ENCODE data around the gene PDE4B. TPM values are rescaled to one million over a fixed set of nuclear protein-coding genes. Genes with fewer than 3 reads are reported as not detected.

PDE4B gene
- polyA plus RNA-seq, 1 experiment: 20.6 TPM

- no peak for DNase-seq (ENCODE audit: low read depth)
- TF ChIP-seq CTCF (IDR thresholded peaks at IDR 0.05; ENCODE audit: insufficient read depth, low read depth, low read length): no peak
- H3K36me3 ChIP-seq (ENCODE audit: control insufficient read depth, insufficient read depth, low read length): no peaks in the 10 kb centered on the region
- POLR2A ChIA-PET: no interaction called here
- no peaks in the 10 kb centered on the region for H3K27me3 ChIP-seq (ENCODE audit: control insufficient read depth, insufficient read depth, low read length)
- no peak overlapping the region for H3K4me3 ChIP-seq (ENCODE audit: low read depth, low read length)
- CTCF ChIA-PET: no interaction called here
Measured at GRCh38 chr1:65995928-65996327, 203.2 kb downstream of the PDE4B start.

GRCh38 chr1:65997693-65998092 lies 205.0 kb downstream of the PDE4B start:
- no peak for DNase-seq (ENCODE audit: low read depth)
- ChIA-PET CTCF (interaction anchor here (1.0 kb wide), 1 partner anchor 19 kb away, joined by 3 read pairs; no protein-coding TSS in a partner anchor), POLR2A (no interaction called here)
- Histone ChIP-seq H3K4me3 (ENCODE audit: low read depth, low read length) (no peak overlapping the region), H3K27me3 (ENCODE audit: control insufficient read depth, insufficient read depth, low read length) (no peaks in the 10 kb centered on the region), H3K36me3 (ENCODE audit: control insufficient read depth, insufficient read depth, low read length) (no peaks in the 10 kb centered on the region)
- TF ChIP-seq CTCF (IDR thresholded peaks at IDR 0.05; ENCODE audit: insufficient read depth, low read depth, low read length): no peak

- no peak for TF ChIP-seq CTCF (IDR thresholded peaks at IDR 0.05; ENCODE audit: insufficient read depth, low read depth, low read length)
- H3K27me3 ChIP-seq (ENCODE audit: control insufficient read depth, insufficient read depth, low read length): no peaks in the 10 kb centered on the region
- no peak for DNase-seq (ENCODE audit: low read depth)
- POLR2A ChIA-PET: no interaction called here
- CTCF ChIA-PET: no interaction called here
- H3K4me3 ChIP-seq (ENCODE audit: low read depth, low read length): no peak overlapping the region
- no peaks in the 10 kb centered on the region for H3K36me3 ChIP-seq (ENCODE audit: control insufficient read depth, insufficient read depth, low read length)
Measured at GRCh38 chr1:65998763-65999583, 206.3 kb downstream of the PDE4B start.

- no peaks in the 10 kb centered on the region for H3K36me3 ChIP-seq (ENCODE audit: control insufficient read depth, insufficient read depth, low read length)
- POLR2A ChIA-PET: no interaction called here
- DNase-seq (ENCODE audit: low read depth): no peak
Measured at GRCh38 chr1:66000033-66000637, 207.4 kb downstream of the PDE4B start.

More at GRCh38 chr1:66000033-66000637, 207.4 kb downstream of the PDE4B start:
- Histone ChIP-seq H3K4me3 (ENCODE audit: low read depth, low read length) (no peak overlapping the region), H3K27me3 (ENCODE audit: control insufficient read depth, insufficient read depth, low read length) (no peaks in the 10 kb centered on the region)
- no peak for TF ChIP-seq CTCF (IDR thresholded peaks at IDR 0.05; ENCODE audit: insufficient read depth, low read depth, low read length)
- CTCF ChIA-PET: interaction anchor here (0.7 kb wide), 1 partner anchor 141 kb away, joined by 4 read pairs; no protein-coding TSS in a partner anchor
